GM23338 (cell line): ENCODE results near the gene ACHE. TPM values are rescaled to one million over a fixed set of nuclear protein-coding genes. Genes with fewer than 3 reads are reported as not detected.

Source experiments
- ATAC-seq: fragments of 200-7000 bp; cut with Tn5 transposase; 3 replicates; pipeline ENCODE4 v1.9.1; 2020
- DNase-seq: peaks from one replicate; pipeline ENCODE4 v3.0.0-alpha.2; 2015; ENCODE audit warnings: low spot score
- H2AFZ ChIP-seq: fragments of 200-600 bp; sonication (generic); 2 replicates; pipeline ENCODE4 v1.8.0; 2016; ENCODE audit warnings: antibody characterized with exemption, mild to moderate bottlenecking, moderate library complexity
- H3F3A ChIP-seq: fragments of 200-600 bp; sonication (generic); replicated peaks from 2 replicates; pipeline ENCODE4 v1.8.0; 2017; ENCODE audit warnings: antibody characterized with exemption, mixed run types, low read depth
- H3K27ac ChIP-seq: fragments of 200-600 bp; sonication (generic); 2 replicates; pipeline ENCODE4 v1.6.1; 2016; ENCODE audit warnings: low read depth
- H3K27me3 ChIP-seq: fragments of 200-600 bp; sonication (generic); 2 replicates; pipeline ENCODE4 v1.8.0; 2016; ENCODE audit warnings: mild to moderate bottlenecking, mixed run types, moderate library complexity; ENCODE audit not compliant: insufficient read depth
- H3K36me3 ChIP-seq: fragments of 200-600 bp; sonication (generic); 2 replicates; pipeline ENCODE4 v1.8.0; 2016; ENCODE audit warnings: mild to moderate bottlenecking; ENCODE audit not compliant: insufficient read depth
- H3K4me1 ChIP-seq: fragments of 200-600 bp; sonication (generic); 2 replicates; pipeline ENCODE4 v1.8.0; 2016; ENCODE audit warnings: mild to moderate bottlenecking, moderate library complexity; ENCODE audit not compliant: insufficient read depth
- H3K4me2 ChIP-seq: fragments of 200-600 bp; sonication (generic); 2 replicates; pipeline ENCODE4 v1.7.1; 2017; ENCODE audit warnings: mixed run types
- H3K4me3 ChIP-seq: fragments of 200-600 bp; sonication (generic); 2 replicates; pipeline ENCODE4 v1.6.1; 2016; ENCODE audit warnings: mixed run types
- H3K79me2 ChIP-seq: fragments of 200-600 bp; sonication (generic); replicated peaks from 2 replicates; pipeline ENCODE4 v1.8.0; 2017; ENCODE audit warnings: mild to moderate bottlenecking; ENCODE audit not compliant: insufficient read depth
- H3K9me2 ChIP-seq: fragments of 200-600 bp; sonication (generic); 2 replicates; pipeline ENCODE4 v1.8.0; 2017; ENCODE audit not compliant: insufficient read depth
- H4K20me1 ChIP-seq: fragments of 200-600 bp; sonication (generic); replicated peaks from 2 replicates; pipeline ENCODE4 v1.8.0; 2017; ENCODE audit warnings: mild to moderate bottlenecking; ENCODE audit not compliant: insufficient read depth
- H3K27ac Mint-ChIP-seq: 2 replicates; pipeline ENCODE4 v1.8.0; 2020; ENCODE audit warnings: inconsistent platforms, mild to moderate bottlenecking, moderate library complexity, mixed read lengths
- H3K27me3 Mint-ChIP-seq: 3 replicates; pipeline ENCODE4 v1.8.0; 2022; ENCODE audit warnings: low read depth, mild to moderate bottlenecking, moderate library complexity, mixed read lengths, inconsistent platforms; ENCODE audit not compliant: insufficient read depth, poor library complexity
- H3K36me3 Mint-ChIP-seq: 3 replicates; pipeline ENCODE4 v1.8.0; 2021; ENCODE audit warnings: low read depth, mild to moderate bottlenecking, inconsistent platforms, moderate library complexity, mixed read lengths
- H3K4me1 Mint-ChIP-seq: 3 replicates; pipeline ENCODE4 v1.8.0; 2020; ENCODE audit warnings: mild to moderate bottlenecking, inconsistent platforms, mixed read lengths
- H3K4me3 Mint-ChIP-seq: 3 replicates; pipeline ENCODE4 v1.8.0; 2021; ENCODE audit warnings: moderate library complexity, mild to moderate bottlenecking, inconsistent platforms, mixed read lengths
- H3K9me3 Mint-ChIP-seq: 3 replicates; pipeline ENCODE4 v1.8.0; 2020; ENCODE audit warnings: moderate library complexity, mild to moderate bottlenecking, inconsistent platforms, mixed read lengths
- JUNB ChIP-seq: IDR thresholded peaks from one replicate; pipeline ENCODE4 v1.6.1; 2016; ENCODE audit warnings: antibody characterized with exemption; ENCODE audit not compliant: unreplicated experiment
- STAT1 ChIP-seq: IDR thresholded peaks from one replicate; pipeline ENCODE4 v1.6.1; 2016; ENCODE audit warnings: antibody characterized with exemption; ENCODE audit not compliant: unreplicated experiment
- ZNF114 ChIP-seq: fragments of 250-450 bp; sonication (Bioruptor Pico); IDR thresholded peaks from 2 replicates; pipeline ENCODE4 v1.5.0; 2020; ENCODE audit warnings: mild to moderate bottlenecking, moderate library complexity
- ZNF331 ChIP-seq: fragments of 250-450 bp; sonication (Bioruptor Pico); IDR thresholded peaks from 2 replicates; pipeline ENCODE4 v1.5.0; 2020; ENCODE audit warnings: low read depth, mild to moderate bottlenecking, moderate library complexity
- ZNF462 ChIP-seq: fragments of 250-450 bp; sonication (Bioruptor Pico); IDR thresholded peaks from 2 replicates; pipeline ENCODE4 v1.5.0; 2020; ENCODE audit warnings: mild to moderate bottlenecking, moderate library complexity
- polyA plus RNA-seq: library from polyadenylated mRNA; unstranded; fragments of >200 nt; fragmentation: Nextera tagmentation; extraction: Ambion mirVana; gene quantifications from 2 replicates; pipeline ENCODE4 v1.2.1, GENCODE V29; 2016
- total RNA-seq: library from RNA; depleted of rRNA; stranded (reverse); fragments of >200 nt; shearing (Covaris generic); gene quantifications from 2 replicates; pipeline ENCODE4 v1.2.3, GENCODE V29; 2014
- TF ChIP-seq, protein P1 (sequence below), 2 experiments: fragments of 200-600 bp in 1 of 2; sonication (generic) in 1 of 2; conservative IDR thresholded peaks; 2 replicates each; pipeline versions ENCODE4 v1.5.1 to v1.6.1; 2016 to 2017; ENCODE audit warnings: antibody characterized with exemption in 2 of 2, low read depth in 2 of 2, mild to moderate bottlenecking in 2 of 2, moderate library complexity in 1 of 2
- TF ChIP-seq, protein P2 (sequence below): IDR thresholded peaks from one replicate; pipeline ENCODE4 v1.6.1; 2018; ENCODE audit warnings: antibody characterized with exemption; ENCODE audit not compliant: unreplicated experiment

Gene ACHE
- total and polyA plus RNA-seq, 2 experiments from 2014 or later: 3.6 to 3.7 TPM

DNA sequence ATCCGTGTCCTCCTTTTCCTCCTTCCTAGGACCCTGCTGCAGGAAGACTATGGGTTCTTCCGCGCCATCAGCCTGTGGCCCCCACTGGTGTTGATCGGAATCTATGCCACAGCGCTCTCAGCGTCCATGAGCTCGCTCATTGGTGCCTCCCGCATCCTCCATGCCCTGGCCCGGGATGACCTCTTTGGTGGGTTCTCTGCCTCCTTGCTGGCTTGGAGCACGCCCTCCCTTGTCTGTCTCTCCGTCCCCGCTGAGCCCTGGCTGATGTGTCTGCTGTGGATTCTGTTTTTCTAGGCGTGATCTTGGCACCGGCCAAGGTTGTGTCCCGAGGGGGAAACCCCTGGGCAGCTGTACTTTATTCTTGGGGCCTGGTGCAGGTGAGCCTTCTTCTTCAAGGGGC lies 35.8 kb downstream of the ACHE start:
- Histone ChIP-seq H4K20me1 (0 out of 2 replicates have a peak, but pooled peaks cover 3% of the 10 kb centered on the region), H2AFZ (no peak overlapping the region), H3K27me3 (no peaks in the 10 kb centered on the region), H3K9me2 (no peaks in the 10 kb centered on the region), H3K27ac (no peak overlapping the region), H3K4me1 (no peaks in the 10 kb centered on the region), H3K4me2 (no peak overlapping the region), H3F3A (no peaks in the 10 kb centered on the region), H3K4me3 (no peak overlapping the region), H3K36me3 (peaks cover 4% of the 10 kb centered on the region), H3K79me2 (peaks cover 21% of the 10 kb centered on the region)
- DNase-seq (no peak), ATAC-seq (no peak)
- Mint-ChIP-seq H3K27me3 (peaks cover 8% of the 10 kb centered on the region), H3K4me1 (peaks cover 5% of the 10 kb centered on the region; the same call in 2 of the 3 replicates), H3K27ac (no peak overlapping the region), H3K4me3 (no peak overlapping the region), H3K9me3 (no peaks in the 10 kb centered on the region), H3K36me3 (peaks cover 50% of the 10 kb centered on the region)
- TF ChIP-seq, protein P1, sequence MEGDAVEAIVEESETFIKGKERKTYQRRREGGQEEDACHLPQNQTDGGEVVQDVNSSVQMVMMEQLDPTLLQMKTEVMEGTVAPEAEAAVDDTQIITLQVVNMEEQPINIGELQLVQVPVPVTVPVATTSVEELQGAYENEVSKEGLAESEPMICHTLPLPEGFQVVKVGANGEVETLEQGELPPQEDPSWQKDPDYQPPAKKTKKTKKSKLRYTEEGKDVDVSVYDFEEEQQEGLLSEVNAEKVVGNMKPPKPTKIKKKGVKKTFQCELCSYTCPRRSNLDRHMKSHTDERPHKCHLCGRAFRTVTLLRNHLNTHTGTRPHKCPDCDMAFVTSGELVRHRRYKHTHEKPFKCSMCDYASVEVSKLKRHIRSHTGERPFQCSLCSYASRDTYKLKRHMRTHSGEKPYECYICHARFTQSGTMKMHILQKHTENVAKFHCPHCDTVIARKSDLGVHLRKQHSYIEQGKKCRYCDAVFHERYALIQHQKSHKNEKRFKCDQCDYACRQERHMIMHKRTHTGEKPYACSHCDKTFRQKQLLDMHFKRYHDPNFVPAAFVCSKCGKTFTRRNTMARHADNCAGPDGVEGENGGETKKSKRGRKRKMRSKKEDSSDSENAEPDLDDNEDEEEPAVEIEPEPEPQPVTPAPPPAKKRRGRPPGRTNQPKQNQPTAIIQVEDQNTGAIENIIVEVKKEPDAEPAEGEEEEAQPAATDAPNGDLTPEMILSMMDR (conservative IDR thresholded peaks at IDR 0.05; ENCODE audit: low read depth in 2 of 2): no peak

GRCh38 chr7:100856871-100857282 lies 38.8 kb downstream of the ACHE start:
- 0 out of 2 replicates have a peak overlapping the region, but pooled peaks have one; percentile 56 for H3K27ac Mint-ChIP-seq
- Histone ChIP-seq H3K4me2 (no peak overlapping the region), H3K4me3 (no peak overlapping the region), H3F3A (0 out of 2 replicates have a peak, but pooled peaks cover under 1% of the 10 kb centered on the region), H3K27me3 (no peaks in the 10 kb centered on the region), H3K4me1 (peaks cover 5% of the 10 kb centered on the region; the same call in 1 of the 2 replicates), H2AFZ (no peak overlapping the region), H3K9me2 (no peaks in the 10 kb centered on the region), H4K20me1 (no peaks in the 10 kb centered on the region), H3K36me3 (peaks cover 4% of the 10 kb centered on the region), H3K79me2 (peaks cover 43% of the 10 kb centered on the region), H3K27ac (no peak overlapping the region)
- no peak overlapping the region for H3K4me3 Mint-ChIP-seq
- peaks cover 31% of the 10 kb centered on the region for H3K36me3 Mint-ChIP-seq
- no peak for ATAC-seq
- H3K9me3 Mint-ChIP-seq: no peaks in the 10 kb centered on the region
- peaks cover 15% of the 10 kb centered on the region for H3K27me3 Mint-ChIP-seq
- H3K4me1 Mint-ChIP-seq: peaks cover 8% of the 10 kb centered on the region; the same call in 2 of the 3 replicates
- peak; percentile 26 for DNase-seq
- TF ChIP-seq ZNF331: no peak
- no peak for TF ChIP-seq STAT1
- TF ChIP-seq, protein P2, sequence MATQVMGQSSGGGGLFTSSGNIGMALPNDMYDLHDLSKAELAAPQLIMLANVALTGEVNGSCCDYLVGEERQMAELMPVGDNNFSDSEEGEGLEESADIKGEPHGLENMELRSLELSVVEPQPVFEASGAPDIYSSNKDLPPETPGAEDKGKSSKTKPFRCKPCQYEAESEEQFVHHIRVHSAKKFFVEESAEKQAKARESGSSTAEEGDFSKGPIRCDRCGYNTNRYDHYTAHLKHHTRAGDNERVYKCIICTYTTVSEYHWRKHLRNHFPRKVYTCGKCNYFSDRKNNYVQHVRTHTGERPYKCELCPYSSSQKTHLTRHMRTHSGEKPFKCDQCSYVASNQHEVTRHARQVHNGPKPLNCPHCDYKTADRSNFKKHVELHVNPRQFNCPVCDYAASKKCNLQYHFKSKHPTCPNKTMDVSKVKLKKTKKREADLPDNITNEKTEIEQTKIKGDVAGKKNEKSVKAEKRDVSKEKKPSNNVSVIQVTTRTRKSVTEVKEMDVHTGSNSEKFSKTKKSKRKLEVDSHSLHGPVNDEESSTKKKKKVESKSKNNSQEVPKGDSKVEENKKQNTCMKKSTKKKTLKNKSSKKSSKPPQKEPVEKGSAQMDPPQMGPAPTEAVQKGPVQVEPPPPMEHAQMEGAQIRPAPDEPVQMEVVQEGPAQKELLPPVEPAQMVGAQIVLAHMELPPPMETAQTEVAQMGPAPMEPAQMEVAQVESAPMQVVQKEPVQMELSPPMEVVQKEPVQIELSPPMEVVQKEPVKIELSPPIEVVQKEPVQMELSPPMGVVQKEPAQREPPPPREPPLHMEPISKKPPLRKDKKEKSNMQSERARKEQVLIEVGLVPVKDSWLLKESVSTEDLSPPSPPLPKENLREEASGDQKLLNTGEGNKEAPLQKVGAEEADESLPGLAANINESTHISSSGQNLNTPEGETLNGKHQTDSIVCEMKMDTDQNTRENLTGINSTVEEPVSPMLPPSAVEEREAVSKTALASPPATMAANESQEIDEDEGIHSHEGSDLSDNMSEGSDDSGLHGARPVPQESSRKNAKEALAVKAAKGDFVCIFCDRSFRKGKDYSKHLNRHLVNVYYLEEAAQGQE: no peak
- no peak for TF ChIP-seq JUNB
- TF ChIP-seq ZNF462 (CRISPR knock-in tag): no peak
- TF ChIP-seq ZNF114: no peak
- TF ChIP-seq, protein P1 (conservative IDR thresholded peaks at IDR 0.05; ENCODE audit: low read depth in 2 of 2): no peak
